Germinal center (tissue), 1 donor: ENCODE results near the gene NAT16.
A peak's percentile ranks its signal among the peaks of the same experiment; 100 is the strongest.
"Not testable (repeated sequence)": the region's sequence is repeated elsewhere in the genome, so short reads cannot be mapped to it uniquely, and the experiment has no call there.

Source experiments
- DNase-seq: peaks from one replicate; pipeline ENCODE4 v3.0.0; 2012; ENCODE audit warnings: mixed read lengths, low spot score

The NAT16 gene

GRCh38 chr7:101180130-101180755 lies at the start of gene NAT16:
NAT16 (minus strand) TSS chr7:101180293; CDS start chr7:101174807, 5,486 bp downstream.
- DNase-seq, result no peak

GRCh38 chr7:101226721-101227120 lies 46.6 kb upstream of the NAT16 start:
- no peak for DNase-seq

GRCh38 chr7:101225650-101226049 lies 45.6 kb upstream of the NAT16 start:
- DNase-seq, result no peak

GRCh38 chr7:101223528-101223927 lies 43.4 kb upstream of the NAT16 start:
- DNase-seq, result no peak

GRCh38 chr7:101222275-101222830 lies 42.3 kb upstream of the NAT16 start:
- DNase-seq, result no peak

- DNase-seq, result no peak
These were observed 40.2 kb upstream of the NAT16 start for GRCh38 chr7:101220295-101220694.

GRCh38 chr7:101218236-101219125 lies 38.4 kb upstream of the NAT16 start:
- no peak for DNase-seq

GRCh38 chr7:101217388-101218235 lies 37.5 kb upstream of the NAT16 start, which contains the start of the genes PLOD3 and ZNHIT1:
PLOD3 (minus strand) TSS chr7:101217581; CDS start chr7:101217274, 307 bp downstream.
ZNHIT1 (plus strand) TSS chr7:101218165; CDS start chr7:101218196, 31 bp downstream.
- DNase-seq, result peak; percentile 99

GRCh38 chr7:101216860-101217387 lies 36.8 kb upstream of the NAT16 start:
- DNase-seq, result no peak

- no peak for DNase-seq
These were observed 36.1 kb upstream of the NAT16 start for GRCh38 chr7:101216001-101216859.

GRCh38 chr7:101212014-101212413 lies 31.9 kb upstream of the NAT16 start:
- no peak for DNase-seq

- DNase-seq, result no peak
These were observed 31.4 kb upstream of the NAT16 start for GRCh38 chr7:101211501-101211900.

- DNase-seq, result no peak
These were observed 30.1 kb upstream of the NAT16 start for GRCh38 chr7:101210143-101210542.

GRCh38 chr7:101208794-101209193 lies 28.7 kb upstream of the NAT16 start:
- no peak for DNase-seq

- DNase-seq, result no peak
These were observed 27.4 kb upstream of the NAT16 start for GRCh38 chr7:101207459-101207858.

GRCh38 chr7:101206665-101207042 lies 26.6 kb upstream of the NAT16 start:
- no peak for DNase-seq

GRCh38 chr7:101205901-101206664 lies 26.0 kb upstream of the NAT16 start:
- DNase-seq, result no peak

- not testable (repeated sequence) for DNase-seq
These were observed 23.9 kb upstream of the NAT16 start for GRCh38 chr7:101203740-101204738.

GRCh38 chr7:101202603-101202918 lies 22.5 kb upstream of the NAT16 start:
- DNase-seq, result no peak
